NCI-H345 treated with DMSO at 0.1 percent for 48 hours (cell line): ENCODE results near the gene PFKFB2.

ENCODE experiments used
- DNase-seq: peaks from one replicate; lab custom pipeline; 2025; ENCODE audit not compliant: unreplicated experiment; lab: John Stamatoyannopoulos, UW

PFKFB2 gene

GRCh38 chr1:207021876-207022596 is 31.0 kb upstream of the PFKFB2 start:
- no peak for DNase-seq

GRCh38 chr1:207022996-207023679 is 29.9 kb upstream of the PFKFB2 start:
- DNase-seq = no peak

- DNase-seq = no peak
Observed at GRCh38 chr1:207024202-207025145, 28.6 kb upstream of the PFKFB2 start.

- no peak for DNase-seq
Observed at GRCh38 chr1:207025146-207025880, 27.8 kb upstream of the PFKFB2 start.

- DNase-seq = no peak
Observed at GRCh38 chr1:207026104-207026534, 27.0 kb upstream of the PFKFB2 start.

- no peak for DNase-seq
Observed at GRCh38 chr1:207027206-207027777, 25.8 kb upstream of the PFKFB2 start.

GRCh38 chr1:207027921-207028320 is 25.2 kb upstream of the PFKFB2 start:
- DNase-seq = no peak

GRCh38 chr1:207028884-207029650 is 24.0 kb upstream of the PFKFB2 start:
- no peak for DNase-seq

- DNase-seq = no peak
Observed at GRCh38 chr1:207029701-207030521, 23.2 kb upstream of the PFKFB2 start.

GRCh38 chr1:207030522-207031009 is 22.5 kb upstream of the PFKFB2 start:
- no peak for DNase-seq

- no peak for DNase-seq
Observed at GRCh38 chr1:207031016-207031415, 22.1 kb upstream of the PFKFB2 start.

GRCh38 chr1:207031632-207032264 is 21.3 kb upstream of the PFKFB2 start:
- DNase-seq = no peak

GRCh38 chr1:207032528-207033017 is 20.5 kb upstream of the PFKFB2 start, which contains the start of gene C1orf116:
Gene C1orf116 (minus strand): TSS chr1:207032756. CDS start chr1:207027598, 5,158 bp downstream.
- no peak for DNase-seq

GRCh38 chr1:207033302-207033701 is 19.8 kb upstream of the PFKFB2 start:
- no peak for DNase-seq

- DNase-seq = no peak
Observed at GRCh38 chr1:207034208-207034607, 18.9 kb upstream of the PFKFB2 start.

GRCh38 chr1:207034998-207035397 is 18.1 kb upstream of the PFKFB2 start:
- DNase-seq = no peak

- no peak for DNase-seq
Observed at GRCh38 chr1:207035877-207036551, 17.1 kb upstream of the PFKFB2 start.
